Measurements from ENCODE around the gene COL18A1.

DNA sequence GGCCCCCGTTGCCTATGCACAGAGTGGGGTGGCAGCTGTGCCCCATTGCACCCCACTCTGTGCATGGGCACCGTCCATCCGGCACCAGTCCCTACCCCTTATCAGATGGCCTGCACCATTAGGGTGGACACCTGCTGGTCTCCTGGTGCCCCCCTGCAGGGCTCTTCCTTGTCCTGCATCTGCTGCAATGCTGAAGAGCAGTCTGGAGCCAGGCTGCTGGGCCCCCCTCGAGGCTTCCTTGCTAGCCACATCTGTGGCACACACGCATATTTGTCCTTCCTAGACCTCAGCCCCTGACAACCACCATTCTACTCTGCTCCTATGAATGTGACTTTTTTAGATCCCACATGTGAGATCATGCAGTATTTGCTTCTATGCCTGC, 56.4 kb downstream of the COL18A1 start:
- no peak for TF ChIP-seq EZH2 (IDR thresholded peaks at IDR 0.05; ENCODE audit: low read length, unreplicated experiment)
- TF ChIP-seq, protein P1, sequence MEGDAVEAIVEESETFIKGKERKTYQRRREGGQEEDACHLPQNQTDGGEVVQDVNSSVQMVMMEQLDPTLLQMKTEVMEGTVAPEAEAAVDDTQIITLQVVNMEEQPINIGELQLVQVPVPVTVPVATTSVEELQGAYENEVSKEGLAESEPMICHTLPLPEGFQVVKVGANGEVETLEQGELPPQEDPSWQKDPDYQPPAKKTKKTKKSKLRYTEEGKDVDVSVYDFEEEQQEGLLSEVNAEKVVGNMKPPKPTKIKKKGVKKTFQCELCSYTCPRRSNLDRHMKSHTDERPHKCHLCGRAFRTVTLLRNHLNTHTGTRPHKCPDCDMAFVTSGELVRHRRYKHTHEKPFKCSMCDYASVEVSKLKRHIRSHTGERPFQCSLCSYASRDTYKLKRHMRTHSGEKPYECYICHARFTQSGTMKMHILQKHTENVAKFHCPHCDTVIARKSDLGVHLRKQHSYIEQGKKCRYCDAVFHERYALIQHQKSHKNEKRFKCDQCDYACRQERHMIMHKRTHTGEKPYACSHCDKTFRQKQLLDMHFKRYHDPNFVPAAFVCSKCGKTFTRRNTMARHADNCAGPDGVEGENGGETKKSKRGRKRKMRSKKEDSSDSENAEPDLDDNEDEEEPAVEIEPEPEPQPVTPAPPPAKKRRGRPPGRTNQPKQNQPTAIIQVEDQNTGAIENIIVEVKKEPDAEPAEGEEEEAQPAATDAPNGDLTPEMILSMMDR (conservative IDR thresholded peaks at IDR 0.05; ENCODE audit: low read depth, low read length), result no peak
- TF ChIP-seq EZH2phosphoT487 (IDR thresholded peaks at IDR 0.05; ENCODE audit: borderline replicate concordance, low read length), result no peak
